Body of pancreas (tissue), 4 donors: ENCODE data around the gene EYA2.

Experiments used
- CTCF ChIP-seq, 7 experiments: fragments of 450-650 bp in 4 of 7; fragments of 200-600 bp in 3 of 7; sonication (generic) in 3 of 7; IDR thresholded peaks; one replicate each; pipeline ENCODE4 v1.5.1; 2016 to 2019; ENCODE audit warnings: antibody characterized with exemption in 7 of 7
- POLR2A ChIP-seq, 3 donors: fragments of 450-650 bp; IDR thresholded peaks; one replicate each; pipeline ENCODE4 v1.6.1; 2016; ENCODE audit warnings: antibody characterized with exemption in 3 of 3, mild to moderate bottlenecking in 2 of 3

- no peak for TF ChIP-seq POLR2A (IDR thresholded peaks at IDR 0.05)
- no peak for TF ChIP-seq CTCF (IDR thresholded peaks at IDR 0.05)
Observed at GRCh38 chr20:47113362-47114109, 218.9 kb downstream of the EYA2 start.
